Esophagus squamous epithelium (tissue), 5 donors: ENCODE measurements around the gene KCNK3. TPM values are rescaled to one million over a fixed set of nuclear protein-coding genes. Genes with fewer than 3 reads are reported as not detected.

Source experiments
- DNase-seq: peaks from one replicate; lab custom pipeline; 2025; lab: John Stamatoyannopoulos, UW
- H3K27ac ChIP-seq, 4 donors: fragments of 200-600 bp; sonication (generic); one replicate each; pipeline ENCODE4 v1.5.1; 2016 to 2019; ENCODE audit warnings: mild to moderate bottlenecking in 1 of 4
- H3K27me3 ChIP-seq, 4 donors: fragments of 200-600 bp; sonication (generic); 1 replicate in 3 of 4; 2 replicates in 1 of 4; pipeline versions ENCODE4 v1.5.1 to v1.6.0; 2017 to 2021; ENCODE audit warnings: antibody characterized with exemption in 1 of 4
- H3K36me3 ChIP-seq, 3 donors: fragments of 200-600 bp; sonication (generic); one replicate each; pipeline ENCODE4 v1.5.1; 2016 to 2019
- H3K4me1 ChIP-seq, 3 donors: fragments of 200-600 bp; sonication (generic); one replicate each; pipeline ENCODE4 v1.5.1; 2017 to 2019
- H3K4me3 ChIP-seq, 4 donors: fragments of 200-600 bp; sonication (generic); 1 replicate in 3 of 4; 2 replicates in 1 of 4; pipeline ENCODE4 v1.5.1; 2016 to 2019; ENCODE audit warnings: mild to moderate bottlenecking in 2 of 4, moderate library complexity in 1 of 4
- H3K9me3 ChIP-seq, 3 donors: fragments of 200-600 bp; sonication (generic); one replicate each; pipeline ENCODE4 v1.5.1; 2016 to 2019
- CTCF ChIP-seq, 6 experiments: fragments of 450-650 bp in 4 of 6; fragments of 200-600 bp in 2 of 6; sonication (generic) in 2 of 6; IDR thresholded peaks; one replicate each; pipeline ENCODE4 v1.5.1; 2016 to 2019; ENCODE audit warnings: antibody characterized with exemption in 6 of 6, mild to moderate bottlenecking in 4 of 6, moderate library complexity in 4 of 6
- POLR2A ChIP-seq, 4 donors: fragments of 450-650 bp; IDR thresholded peaks; one replicate each; pipeline ENCODE4 v1.6.1; 2017; ENCODE audit warnings: antibody characterized with exemption in 4 of 4, mild to moderate bottlenecking in 4 of 4, moderate library complexity in 3 of 4
- WGBS, 2 donors: methylation state at CpG; one replicate each; pipeline ENCODE4 v1.1.5; 2018; 5-methylcytosine and 5-hydroxymethylcytosine counted together
- intact Hi-C: fragments of 100-400 bp; cut with DNase I; formaldehyde crosslinking; loops from one replicate; pipeline ENCODE4 v1.15.0; 2022
- total RNA-seq, 4 donors: library from RNA; depleted of rRNA; stranded (reverse); fragments of >200 nt; gene quantifications; one replicate each; pipeline ENCODE4 v1.1.0, GENCODE V29; 2016
- donor health status: DM: yes; HTN: yes; CAD: no.

Gene KCNK3
- total RNA-seq, 4 donors from 2014 or later: 0.66 to 1.6 (median 0.84) TPM

- H3K36me3 ChIP-seq: no peaks in the 10 kb centered on the region
- H3K27ac ChIP-seq: no peak overlapping the region
- peaks cover 0 to 59% (median 0%) of the 10 kb centered on the region in 4 donors for H3K27me3 ChIP-seq
- no peak for DNase-seq
- TF ChIP-seq POLR2A (IDR thresholded peaks at IDR 0.05): no peak
- TF ChIP-seq CTCF (IDR thresholded peaks at IDR 0.05): no peak
- 73 to 78% methylated on average over 6 of the region's 6 CpGs for WGBS, 2 donors
- intact Hi-C loops: no loop called here
- no peaks in the 10 kb centered on the region for H3K9me3 ChIP-seq
- H3K4me1 ChIP-seq: peaks cover 0 to 14% (median 0%) of the 10 kb centered on the region in 3 donors
- no peak overlapping the region for H3K4me3 ChIP-seq
These were observed 8.9 kb upstream of the KCNK3 start for GRCh38 chr2:26683583-26683982.

GRCh38 chr2:26685341-26685740 lies 7.2 kb upstream of the KCNK3 start:
- Histone ChIP-seq H3K4me3 (no peak overlapping the region), H3K27ac (no peak overlapping the region), H3K27me3 (peaks cover 0 to 67% (median 0%) of the 10 kb centered on the region in 4 donors), H3K36me3 (no peaks in the 10 kb centered on the region), H3K4me1 (peaks cover 0 to 14% (median 0%) of the 10 kb centered on the region in 3 donors), H3K9me3 (no peaks in the 10 kb centered on the region)
- intact Hi-C loops: no loop called here
- DNase-seq: no peak
- 83% methylated on average over 2 of the region's 5 CpGs; no CpG with 5 or more reads in 1 of the 2 donors for WGBS, 2 donors
- TF ChIP-seq CTCF (IDR thresholded peaks at IDR 0.05): no peak
- no peak for TF ChIP-seq POLR2A (IDR thresholded peaks at IDR 0.05)

DNA sequence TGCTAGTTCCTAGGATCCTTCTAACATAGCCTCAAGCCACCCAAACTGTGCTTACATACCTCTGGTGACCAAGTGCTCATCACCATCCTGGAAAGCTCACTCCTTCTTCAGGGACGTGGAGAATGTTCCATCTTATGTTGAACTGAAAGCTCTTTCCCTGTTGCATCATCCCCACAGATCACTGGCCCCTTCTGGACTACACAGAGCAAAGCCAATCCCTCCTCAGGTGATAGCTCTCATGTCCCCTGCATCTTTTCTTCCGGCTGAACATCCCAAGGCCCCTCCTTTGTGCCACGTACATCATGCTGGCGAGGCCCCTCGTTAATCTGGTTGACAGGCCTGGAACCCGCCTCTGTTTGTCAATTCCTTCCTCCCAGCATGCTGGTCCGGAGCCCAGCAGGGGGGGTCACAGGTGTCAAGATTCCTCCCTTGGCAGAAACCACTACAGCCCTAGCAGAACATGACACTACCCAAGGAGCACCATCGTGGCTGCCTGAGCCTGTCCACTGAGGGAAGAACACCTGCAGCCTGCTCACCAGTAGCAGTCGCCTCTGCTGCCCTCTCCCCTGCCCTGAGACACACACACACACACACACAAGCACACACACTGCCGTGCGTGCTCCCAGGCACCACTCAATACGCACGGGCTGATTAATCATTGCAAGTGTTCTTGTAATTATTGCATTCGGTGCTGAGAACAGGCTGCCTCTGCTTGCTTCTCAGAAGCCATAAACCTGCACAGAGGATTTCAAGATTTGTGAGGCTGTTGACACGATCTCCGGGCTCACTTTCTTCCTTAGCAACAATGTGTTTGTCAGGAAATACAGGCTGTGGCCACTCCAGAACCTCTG lies 6.3 kb upstream of the KCNK3 start:
- intact Hi-C loops: no loop called here
- Histone ChIP-seq H3K4me3 (no peak overlapping the region), H3K9me3 (no peaks in the 10 kb centered on the region), H3K27ac (no peak overlapping the region), H3K36me3 (no peaks in the 10 kb centered on the region), H3K27me3 (peaks cover 0 to 76% (median 0%) of the 10 kb centered on the region in 4 donors), H3K4me1 (peaks cover 0 to 16% (median 0%) of the 10 kb centered on the region in 3 donors)
- no peak for DNase-seq
- TF ChIP-seq CTCF (IDR thresholded peaks at IDR 0.05) (no peak), POLR2A (IDR thresholded peaks at IDR 0.05) (no peak)
- 17 to 29% methylated on average over 10 to 14 of the region's 16 CpGs for WGBS, 2 donors

GRCh38 chr2:26687328-26687727 lies 5.2 kb upstream of the KCNK3 start:
- no peak for TF ChIP-seq CTCF (IDR thresholded peaks at IDR 0.05)
- TF ChIP-seq POLR2A (IDR thresholded peaks at IDR 0.05): no peak
- Histone ChIP-seq H3K4me3 (no peak overlapping the region), H3K27me3 (peaks cover 0 to 82% (median 0%) of the 10 kb centered on the region in 4 donors), H3K36me3 (no peaks in the 10 kb centered on the region), H3K27ac (no peak overlapping the region), H3K4me1 (peaks cover 0 to 28% (median 3%) of the 10 kb centered on the region in 3 donors), H3K9me3 (no peaks in the 10 kb centered on the region)
- intact Hi-C loops: no loop called here
- 21 to 25% methylated on average over 2 of the region's 4 CpGs for WGBS, 2 donors
- no peak for DNase-seq

GRCh38 chr2:26687801-26688200 lies 4.7 kb upstream of the KCNK3 start:
- H3K27me3 ChIP-seq: peaks cover 0 to 85% (median 0%) of the 10 kb centered on the region in 4 donors
- intact Hi-C loops: no loop called here
- H3K36me3 ChIP-seq: no peaks in the 10 kb centered on the region
- DNase-seq: no peak
- H3K4me1 ChIP-seq: peaks cover 2 to 31% (median 3%) of the 10 kb centered on the region in 3 donors
- no peak overlapping the region for H3K4me3 ChIP-seq
- TF ChIP-seq CTCF (IDR thresholded peaks at IDR 0.05) (no peak), POLR2A (IDR thresholded peaks at IDR 0.05) (no peak)
- no peak overlapping the region for H3K27ac ChIP-seq
- WGBS, 2 donors: 62% methylated on average over 4 of the region's 5 CpGs; no CpG with 5 or more reads in 1 of the 2 donors
- no peaks in the 10 kb centered on the region for H3K9me3 ChIP-seq
